ENCODE data around the gene KCNJ4. TPM values are rescaled to one million over a fixed set of nuclear protein-coding genes. Genes with fewer than 3 reads are reported as not detected.

Gene KCNJ4
- polyA plus RNA-seq, 1 donor (not counting 4 experiments of a cell fraction or from before 2014, with no cell fraction given), result not detected

DNA sequence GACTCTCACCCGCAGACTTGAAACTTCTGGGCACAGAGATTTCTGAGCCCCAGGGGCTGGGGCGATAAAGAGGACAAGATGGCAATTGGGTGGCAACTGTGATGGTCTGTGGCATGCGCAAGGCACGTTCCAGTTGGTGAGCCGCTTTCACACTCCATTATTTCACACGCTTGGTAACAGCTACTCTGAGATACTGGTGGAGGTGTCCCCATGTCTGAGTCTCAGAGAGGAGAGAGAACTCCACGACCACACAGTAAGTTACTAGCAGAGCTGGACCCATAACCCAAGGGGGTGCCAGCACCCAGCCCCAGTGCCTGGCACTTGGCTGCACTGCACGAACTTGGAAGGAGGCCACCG is 6.0 kb upstream of the KCNJ4 start:
- H3K36me3 ChIP-seq (ENCODE audit: control insufficient read depth in 2 of 2, extremely low read depth in 1 of 2, insufficient read depth in 2 of 2, low read length in 2 of 2), result no peaks in the 10 kb centered on the region
- no peaks in the 10 kb centered on the region for H3K9me1 ChIP-seq (ENCODE audit: control insufficient read depth, extremely low read depth, insufficient read depth, low read length)
- DNase-seq (ENCODE audit: low read depth, low spot score) (no peak), FAIRE-seq (no peak)
- H3K27me3 ChIP-seq (ENCODE audit: control insufficient read depth, extremely low read depth, insufficient read depth, low read length), result peaks cover 73% of the 10 kb centered on the region
- H3K4me3 ChIP-seq (ENCODE audit: control insufficient read depth in 2 of 3, extremely low read depth in 1 of 3, insufficient read depth in 2 of 3, low read depth in 1 of 3, low read length in 3 of 3), result no peak overlapping the region
- peaks cover 16% of the 10 kb centered on the region for H3K4me1 ChIP-seq (ENCODE audit: control insufficient read depth, extremely low read depth, insufficient read depth, low read length)
- peak overlapping the region; percentile 59 for H3K4me2 ChIP-seq (ENCODE audit: control insufficient read depth, extremely low read depth, insufficient read depth, low read depth, low read length)
- H2AFZ ChIP-seq (ENCODE audit: control insufficient read depth, low read length), result no peak overlapping the region
- peaks cover 2% of the 10 kb centered on the region for H4K20me1 ChIP-seq (ENCODE audit: control insufficient read depth, extremely low read depth, insufficient read depth, low read length)
- dilution Hi-C loops (cut with MboI; ENCODE audit: extremely low pct_ligation_motif_present, low sequenced_read_pairs), result no loop called here
- H3K9me3 ChIP-seq (ENCODE audit: control insufficient read depth, low read depth, low read length), result no peaks in the 10 kb centered on the region
- no peak overlapping the region for H3K9ac ChIP-seq (ENCODE audit: control insufficient read depth, extremely low read depth, insufficient read depth, low read length)
- H3K79me2 ChIP-seq (ENCODE audit: control insufficient read depth, insufficient read depth, low read length), result no peaks in the 10 kb centered on the region
- no peak for TF ChIP-seq EZH2 (IDR thresholded peaks at IDR 0.05; ENCODE audit: low read length)
- TF ChIP-seq, protein P1, sequence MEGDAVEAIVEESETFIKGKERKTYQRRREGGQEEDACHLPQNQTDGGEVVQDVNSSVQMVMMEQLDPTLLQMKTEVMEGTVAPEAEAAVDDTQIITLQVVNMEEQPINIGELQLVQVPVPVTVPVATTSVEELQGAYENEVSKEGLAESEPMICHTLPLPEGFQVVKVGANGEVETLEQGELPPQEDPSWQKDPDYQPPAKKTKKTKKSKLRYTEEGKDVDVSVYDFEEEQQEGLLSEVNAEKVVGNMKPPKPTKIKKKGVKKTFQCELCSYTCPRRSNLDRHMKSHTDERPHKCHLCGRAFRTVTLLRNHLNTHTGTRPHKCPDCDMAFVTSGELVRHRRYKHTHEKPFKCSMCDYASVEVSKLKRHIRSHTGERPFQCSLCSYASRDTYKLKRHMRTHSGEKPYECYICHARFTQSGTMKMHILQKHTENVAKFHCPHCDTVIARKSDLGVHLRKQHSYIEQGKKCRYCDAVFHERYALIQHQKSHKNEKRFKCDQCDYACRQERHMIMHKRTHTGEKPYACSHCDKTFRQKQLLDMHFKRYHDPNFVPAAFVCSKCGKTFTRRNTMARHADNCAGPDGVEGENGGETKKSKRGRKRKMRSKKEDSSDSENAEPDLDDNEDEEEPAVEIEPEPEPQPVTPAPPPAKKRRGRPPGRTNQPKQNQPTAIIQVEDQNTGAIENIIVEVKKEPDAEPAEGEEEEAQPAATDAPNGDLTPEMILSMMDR (optimal IDR thresholded peaks at IDR 0.05 in 1 of 3, IDR thresholded peaks at IDR 0.05 in 1 of 3, conservative IDR thresholded peaks at IDR 0.05 in 1 of 3; ENCODE audit: extremely low read depth in 1 of 3, insufficient read depth in 2 of 3, low read length in 3 of 3), result no peak
- no peak overlapping the region for H3K27ac ChIP-seq (ENCODE audit: control insufficient read depth, insufficient read depth, low read length)

DNA sequence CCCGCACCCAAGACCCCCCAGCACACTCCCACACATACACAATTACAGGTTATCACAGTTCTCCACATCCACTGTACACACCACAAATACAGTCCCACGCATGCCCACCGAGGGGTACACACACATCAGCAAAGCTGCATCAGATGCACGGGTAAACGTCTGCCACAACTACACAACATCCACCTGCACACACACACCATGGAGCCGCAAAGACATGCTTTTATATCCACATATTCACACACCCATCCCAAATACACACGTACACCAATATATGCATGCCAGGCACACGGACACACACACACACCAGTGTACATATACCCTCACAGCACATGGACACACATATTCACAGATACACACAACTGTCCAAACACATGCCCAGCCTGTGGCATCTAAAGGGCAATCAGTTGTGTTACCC is 5.4 kb upstream of the KCNJ4 start:
- peaks cover 2% of the 10 kb centered on the region for H4K20me1 ChIP-seq (ENCODE audit: control insufficient read depth, extremely low read depth, insufficient read depth, low read length)
- DNase-seq (ENCODE audit: low read depth, low spot score) (no peak), FAIRE-seq (no peak)
- H3K4me1 ChIP-seq (ENCODE audit: control insufficient read depth, extremely low read depth, insufficient read depth, low read length), result peaks cover 16% of the 10 kb centered on the region
- no peak overlapping the region for H3K4me3 ChIP-seq (ENCODE audit: control insufficient read depth in 2 of 3, extremely low read depth in 1 of 3, insufficient read depth in 2 of 3, low read depth in 1 of 3, low read length in 3 of 3)
- H3K4me2 ChIP-seq (ENCODE audit: control insufficient read depth, extremely low read depth, insufficient read depth, low read depth, low read length), result no peak overlapping the region
- H3K9ac ChIP-seq (ENCODE audit: control insufficient read depth, extremely low read depth, insufficient read depth, low read length), result no peak overlapping the region
- H3K27ac ChIP-seq (ENCODE audit: control insufficient read depth, insufficient read depth, low read length), result no peak overlapping the region
- peaks cover 74% of the 10 kb centered on the region for H3K27me3 ChIP-seq (ENCODE audit: control insufficient read depth, extremely low read depth, insufficient read depth, low read length)
- no peak overlapping the region for H2AFZ ChIP-seq (ENCODE audit: control insufficient read depth, low read length)
- H3K9me1 ChIP-seq (ENCODE audit: control insufficient read depth, extremely low read depth, insufficient read depth, low read length), result no peaks in the 10 kb centered on the region
- no peaks in the 10 kb centered on the region for H3K36me3 ChIP-seq (ENCODE audit: control insufficient read depth in 2 of 2, extremely low read depth in 1 of 2, insufficient read depth in 2 of 2, low read length in 2 of 2)
- no peaks in the 10 kb centered on the region for H3K79me2 ChIP-seq (ENCODE audit: control insufficient read depth, insufficient read depth, low read length)
- H3K9me3 ChIP-seq (ENCODE audit: control insufficient read depth, low read depth, low read length), result no peaks in the 10 kb centered on the region
- no peak for TF ChIP-seq EZH2 (IDR thresholded peaks at IDR 0.05; ENCODE audit: low read length)
- TF ChIP-seq, protein P1 (optimal IDR thresholded peaks at IDR 0.05 in 1 of 3, IDR thresholded peaks at IDR 0.05 in 1 of 3, conservative IDR thresholded peaks at IDR 0.05 in 1 of 3; ENCODE audit: extremely low read depth in 1 of 3, insufficient read depth in 2 of 3, low read length in 3 of 3), result no peak
- dilution Hi-C loops (cut with MboI; ENCODE audit: extremely low pct_ligation_motif_present, low sequenced_read_pairs), result no loop called here
